ENCODE data around the gene SH3BGRL.

The SH3BGRL gene

DNA sequence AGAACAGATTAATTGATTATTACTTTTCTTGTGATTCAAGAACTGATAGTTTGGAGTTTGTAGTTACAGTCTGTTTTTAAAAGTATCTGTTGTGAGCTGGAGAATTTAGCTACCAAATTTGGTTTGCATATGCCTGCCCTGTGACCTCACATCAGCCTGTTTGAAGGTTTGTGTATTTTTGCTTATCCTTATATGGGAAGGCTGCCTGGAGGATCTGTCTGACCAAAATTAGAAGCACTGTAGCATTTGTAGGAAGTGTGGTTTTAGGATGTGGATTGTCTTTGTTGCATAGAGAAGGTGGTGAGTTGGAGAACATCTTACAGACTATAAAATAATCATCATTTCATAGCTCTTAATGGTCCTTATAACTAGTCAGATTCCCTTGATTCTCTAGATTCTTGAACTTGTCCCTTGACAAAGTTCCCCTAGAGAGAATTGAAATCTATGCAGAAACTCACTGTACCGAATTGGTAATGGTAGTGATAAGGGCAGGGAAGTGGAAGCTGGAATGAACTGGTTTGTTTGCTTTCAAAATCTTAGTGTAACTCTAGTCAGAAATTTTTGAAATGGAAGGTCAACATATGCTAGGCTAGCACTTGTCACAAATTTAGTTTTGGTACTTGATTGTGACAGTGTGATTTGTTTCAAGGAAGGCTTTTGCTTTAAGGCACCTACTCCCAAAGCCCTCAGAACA lies 57.3 kb downstream of the SH3BGRL start:
- Histone ChIP-seq H3K36me3 (ENCODE audit: insufficient read depth, low read length) (no peaks in the 10 kb centered on the region), H3K27ac (ENCODE audit: low read depth, low read length) (peak overlapping the region; percentile 77; the same call in 1 of the 2 replicates), H3K9ac (ENCODE audit: low read depth, low read length) (no peak overlapping the region; the same call in 1 of the 2 replicates), H3K9me3 (ENCODE audit: insufficient read depth, low read depth, low read length) (no peaks in the 10 kb centered on the region), H3K27me3 (ENCODE audit: insufficient read depth, low read length) (no peaks in the 10 kb centered on the region), H3K4me3 (ENCODE audit: low read length) (no peak overlapping the region), H3K4me1 (ENCODE audit: insufficient read depth, low read length) (peaks cover 49% of the 10 kb centered on the region)
- 45% methylated on average over 1 of the region's 1 CpG for WGBS

DNA sequence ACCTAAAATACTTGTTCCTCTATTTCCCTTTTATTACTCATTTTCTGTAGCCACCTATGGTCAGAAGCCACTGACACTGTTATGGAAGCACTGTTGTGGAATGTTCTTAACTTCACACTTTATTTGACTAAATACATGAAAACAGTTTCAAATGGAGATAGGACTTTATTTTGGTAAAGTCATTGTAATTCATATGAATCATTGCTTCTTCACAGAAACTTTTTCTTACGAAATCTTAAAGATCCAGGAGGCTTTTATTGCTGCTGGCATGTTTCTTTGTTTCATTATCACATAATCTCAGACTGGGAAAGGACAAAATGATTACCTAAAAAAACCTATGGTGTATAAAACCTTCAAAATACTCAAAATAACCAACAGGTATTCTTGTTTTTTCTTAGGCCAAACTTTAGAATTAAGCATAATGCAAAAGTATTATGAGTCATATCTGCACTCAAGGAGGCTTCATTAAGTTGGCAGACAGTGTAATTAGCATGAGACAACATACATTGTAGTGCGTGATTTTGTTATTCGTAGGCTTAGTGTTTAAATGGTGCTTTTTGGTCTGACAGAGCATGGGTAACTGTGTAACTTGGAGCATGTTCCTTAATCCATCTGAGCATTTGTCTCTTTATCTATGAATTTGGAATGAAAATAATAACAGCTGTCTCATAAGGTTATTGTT lies 58.0 kb downstream of the SH3BGRL start:
- Histone ChIP-seq H3K4me3 (ENCODE audit: low read length) (no peak overlapping the region), H3K9me3 (ENCODE audit: insufficient read depth, low read depth, low read length) (no peaks in the 10 kb centered on the region), H3K4me1 (ENCODE audit: insufficient read depth, low read length) (peaks cover 49% of the 10 kb centered on the region), H3K36me3 (ENCODE audit: insufficient read depth, low read length) (no peaks in the 10 kb centered on the region), H3K27ac (ENCODE audit: low read depth, low read length) (peak overlapping the region; percentile 77; the same call in 1 of the 2 replicates), H3K27me3 (ENCODE audit: insufficient read depth, low read length) (no peaks in the 10 kb centered on the region), H3K9ac (ENCODE audit: low read depth, low read length) (no peak overlapping the region; the same call in 1 of the 2 replicates)
- 70% methylated on average over 2 of the region's 3 CpGs for WGBS

DNA sequence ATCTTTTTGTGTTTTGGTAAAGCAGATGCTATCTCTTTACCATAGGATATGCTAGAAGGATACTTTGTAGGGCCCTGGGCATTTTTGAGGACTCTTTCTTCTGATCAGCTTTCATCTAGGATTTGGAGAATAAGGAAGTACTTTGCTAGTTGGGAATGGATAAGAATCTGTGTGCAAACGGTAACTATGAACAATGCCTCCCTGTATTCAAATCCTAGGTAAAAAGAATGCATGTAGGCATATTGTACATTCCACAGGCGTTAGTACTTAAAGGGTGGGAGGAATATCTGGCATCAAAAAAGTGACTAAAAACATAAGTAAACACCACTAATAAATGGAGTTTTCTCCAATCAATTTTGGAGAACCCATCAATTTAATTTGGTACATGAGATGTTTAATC lies 59.7 kb downstream of the SH3BGRL start:
- no peaks in the 10 kb centered on the region for H3K9me3 ChIP-seq (ENCODE audit: insufficient read depth, low read depth, low read length)
- WGBS, result 80% methylated on average over 1 of the region's 2 CpGs
- no peak overlapping the region for H3K27ac ChIP-seq (ENCODE audit: low read depth, low read length)
- H3K9ac ChIP-seq (ENCODE audit: low read depth, low read length), result no peak overlapping the region
- H3K36me3 ChIP-seq (ENCODE audit: insufficient read depth, low read length), result no peaks in the 10 kb centered on the region
- no peaks in the 10 kb centered on the region for H3K27me3 ChIP-seq (ENCODE audit: insufficient read depth, low read length)
- H3K4me1 ChIP-seq (ENCODE audit: insufficient read depth, low read length), result peaks cover 49% of the 10 kb centered on the region
- no peak overlapping the region for H3K4me3 ChIP-seq (ENCODE audit: low read length)

DNA sequence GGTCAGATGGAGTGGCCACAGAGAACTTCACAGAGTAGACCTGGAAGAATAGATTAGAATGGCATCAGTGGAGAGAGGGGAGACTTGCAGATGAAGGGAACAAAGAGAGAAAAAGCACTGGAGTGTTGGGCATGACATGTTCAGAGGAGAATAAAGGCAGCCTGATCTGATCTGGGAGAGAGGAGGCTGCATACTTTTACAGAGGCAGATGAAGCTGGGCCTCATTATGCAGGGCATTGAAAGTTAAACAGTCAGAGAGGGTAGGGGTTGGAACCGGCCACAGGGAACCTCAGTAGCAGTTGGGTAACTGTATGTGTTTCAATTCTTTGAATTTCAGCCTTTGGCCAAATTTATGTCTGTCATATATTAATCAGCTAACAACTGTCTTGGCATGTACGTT lies 61.2 kb downstream of the SH3BGRL start:
- Histone ChIP-seq H3K9me3 (ENCODE audit: insufficient read depth, low read depth, low read length) (no peaks in the 10 kb centered on the region), H3K27ac (ENCODE audit: low read depth, low read length) (peak overlapping the region; percentile 57; the same call in 1 of the 2 replicates), H3K4me1 (ENCODE audit: insufficient read depth, low read length) (peaks cover 49% of the 10 kb centered on the region), H3K36me3 (ENCODE audit: insufficient read depth, low read length) (no peaks in the 10 kb centered on the region), H3K27me3 (ENCODE audit: insufficient read depth, low read length) (no peaks in the 10 kb centered on the region), H3K4me3 (ENCODE audit: low read length) (no peak overlapping the region), H3K9ac (ENCODE audit: low read depth, low read length) (no peak overlapping the region)
- 47% methylated on average over 2 of the region's 2 CpGs for WGBS

DNA sequence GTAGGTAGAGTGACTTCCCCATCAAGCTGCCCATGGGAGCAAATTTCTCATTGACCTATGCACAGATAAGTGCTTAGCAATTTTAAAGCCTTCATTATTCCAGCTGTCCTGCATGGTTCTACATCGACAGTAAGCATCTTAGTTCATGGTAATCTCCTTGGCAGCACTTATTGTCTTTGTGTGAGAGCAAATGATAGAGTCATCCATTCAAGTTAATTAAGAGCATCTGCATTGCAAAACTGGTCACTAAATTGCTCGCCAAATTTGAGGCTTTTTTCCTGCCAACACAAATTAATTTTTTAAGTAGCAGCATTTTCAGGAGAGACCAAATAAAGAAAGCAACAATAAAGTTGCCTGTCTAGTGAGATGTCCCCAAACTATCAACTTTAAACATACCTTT lies 76.7 kb downstream of the SH3BGRL start:
- Histone ChIP-seq H3K4me3 (ENCODE audit: low read length) (no peak overlapping the region), H3K4me1 (ENCODE audit: insufficient read depth, low read length) (no peaks in the 10 kb centered on the region), H3K9ac (ENCODE audit: low read depth, low read length) (no peak overlapping the region), H3K9me3 (ENCODE audit: insufficient read depth, low read depth, low read length) (0 out of 2 replicates have a peak, but pooled peaks cover 3% of the 10 kb centered on the region), H3K27ac (ENCODE audit: low read depth, low read length) (no peak overlapping the region), H3K36me3 (ENCODE audit: insufficient read depth, low read length) (0 out of 2 replicates have a peak, but pooled peaks cover 5% of the 10 kb centered on the region), H3K27me3 (ENCODE audit: insufficient read depth, low read length) (no peaks in the 10 kb centered on the region)
- WGBS, result 87% methylated on average over 2 of the region's 2 CpGs

DNA sequence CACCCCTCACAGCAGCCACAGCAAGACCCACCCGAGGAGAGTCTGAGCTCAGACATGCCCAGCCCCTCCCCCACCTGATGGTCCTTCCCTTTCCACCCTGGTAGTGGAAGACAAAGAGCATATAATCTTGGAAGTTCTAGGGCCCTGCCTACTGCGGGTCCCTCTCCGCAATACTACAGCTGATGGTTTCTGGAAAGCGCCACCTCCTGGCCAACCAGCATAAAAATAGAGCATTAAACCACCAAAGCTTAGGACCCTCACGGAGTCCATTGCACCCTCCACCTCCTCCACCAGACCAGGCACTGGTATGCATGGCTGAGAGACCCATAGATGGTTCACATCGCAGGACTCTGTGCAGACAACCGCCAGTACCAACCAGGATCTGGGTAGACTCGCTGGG lies 78.2 kb downstream of the SH3BGRL start:
- H3K36me3 ChIP-seq (ENCODE audit: insufficient read depth, low read length), result 0 out of 2 replicates have a peak, but pooled peaks cover 5% of the 10 kb centered on the region
- H3K4me1 ChIP-seq (ENCODE audit: insufficient read depth, low read length), result no peaks in the 10 kb centered on the region
- no peak overlapping the region for H3K4me3 ChIP-seq (ENCODE audit: low read length)
- H3K27me3 ChIP-seq (ENCODE audit: insufficient read depth, low read length), result no peaks in the 10 kb centered on the region
- H3K9ac ChIP-seq (ENCODE audit: low read depth, low read length), result no peak overlapping the region
- H3K9me3 ChIP-seq (ENCODE audit: insufficient read depth, low read depth, low read length), result 0 out of 2 replicates have a peak, but pooled peaks cover 3% of the 10 kb centered on the region
- no peak overlapping the region for H3K27ac ChIP-seq (ENCODE audit: low read depth, low read length)
- 85% methylated on average over 8 of the region's 8 CpGs for WGBS

DNA sequence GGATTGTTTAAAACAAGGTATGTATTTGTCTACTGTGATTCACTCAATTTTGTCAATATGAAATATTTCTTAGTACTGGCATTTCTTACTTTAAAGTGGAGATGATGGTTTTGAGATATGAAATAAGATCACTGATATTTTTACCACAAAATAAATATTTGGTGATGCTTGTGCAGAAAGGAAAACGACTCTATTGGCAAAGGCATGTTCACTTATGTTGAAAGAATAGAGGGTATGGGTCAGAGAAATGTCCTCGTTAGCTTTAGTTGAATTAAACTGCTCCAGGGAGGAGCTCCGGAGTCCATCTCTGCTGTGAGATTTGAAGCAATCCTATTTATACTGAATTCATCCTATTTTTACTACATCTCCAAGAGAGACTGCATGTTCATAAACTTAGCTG lies 84.2 kb downstream of the SH3BGRL start:
- Histone ChIP-seq H3K4me3 (ENCODE audit: low read length) (no peak overlapping the region), H3K27ac (ENCODE audit: low read depth, low read length) (no peak overlapping the region), H3K36me3 (ENCODE audit: insufficient read depth, low read length) (peaks cover 3% of the 10 kb centered on the region; the same call in 1 of the 2 replicates), H3K9ac (ENCODE audit: low read depth, low read length) (no peak overlapping the region), H3K27me3 (ENCODE audit: insufficient read depth, low read length) (no peaks in the 10 kb centered on the region), H3K4me1 (ENCODE audit: insufficient read depth, low read length) (no peaks in the 10 kb centered on the region), H3K9me3 (ENCODE audit: insufficient read depth, low read depth, low read length) (peaks cover 12% of the 10 kb centered on the region; the same call in 1 of the 2 replicates)
- WGBS, result 97% methylated on average over 2 of the region's 3 CpGs

DNA sequence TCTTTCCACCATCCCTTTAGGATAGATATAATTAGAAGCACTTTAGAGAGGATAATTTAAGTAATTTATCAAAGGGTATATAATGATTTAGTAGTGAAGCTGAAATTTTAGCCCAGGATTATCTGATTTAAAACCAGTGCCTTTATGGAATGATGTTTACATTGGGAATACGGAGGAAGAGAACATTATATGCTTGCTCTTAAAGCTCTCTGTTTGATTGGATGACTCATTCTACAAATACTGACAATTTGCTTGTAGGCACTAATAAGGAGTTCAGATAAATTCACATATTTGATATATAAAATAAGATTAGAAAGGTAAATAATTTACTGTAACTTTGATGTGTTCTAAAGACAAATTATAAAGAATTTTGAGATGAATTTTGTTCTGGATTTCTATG lies 84.7 kb downstream of the SH3BGRL start:
- Histone ChIP-seq H3K9me3 (ENCODE audit: insufficient read depth, low read depth, low read length) (peaks cover 15% of the 10 kb centered on the region; the same call in 1 of the 2 replicates), H3K4me3 (ENCODE audit: low read length) (no peak overlapping the region), H3K9ac (ENCODE audit: low read depth, low read length) (no peak overlapping the region), H3K27me3 (ENCODE audit: insufficient read depth, low read length) (no peaks in the 10 kb centered on the region), H3K27ac (ENCODE audit: low read depth, low read length) (no peak overlapping the region), H3K36me3 (ENCODE audit: insufficient read depth, low read length) (peaks cover 6% of the 10 kb centered on the region; the same call in 1 of the 2 replicates), H3K4me1 (ENCODE audit: insufficient read depth, low read length) (no peaks in the 10 kb centered on the region)
- WGBS, result 100% methylated on average over 1 of the region's 1 CpG

DNA sequence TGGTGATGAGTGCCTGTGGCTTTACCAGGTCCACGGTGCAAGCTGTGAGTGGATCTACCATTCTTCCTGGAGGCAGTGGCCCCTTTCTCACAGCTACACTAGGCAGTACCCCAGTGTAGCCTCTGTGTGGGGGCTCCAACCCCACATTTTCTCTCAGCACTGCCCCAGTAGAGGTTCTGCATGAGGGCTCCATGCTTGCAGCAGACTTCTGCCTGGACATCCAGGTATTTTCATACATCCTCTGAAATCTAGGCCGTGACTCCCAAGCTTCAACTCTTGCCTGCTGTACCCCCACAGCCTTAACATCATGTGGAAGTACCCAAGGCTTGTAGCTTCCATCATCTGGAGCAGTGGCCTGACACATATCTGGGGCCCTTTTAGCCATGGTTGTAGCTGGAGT lies 90.1 kb downstream of the SH3BGRL start:
- Histone ChIP-seq H3K4me1 (ENCODE audit: insufficient read depth, low read length) (no peaks in the 10 kb centered on the region), H3K36me3 (ENCODE audit: insufficient read depth, low read length) (peaks cover 6% of the 10 kb centered on the region; the same call in 1 of the 2 replicates), H3K9me3 (ENCODE audit: insufficient read depth, low read depth, low read length) (peaks cover 27% of the 10 kb centered on the region; the same call in 1 of the 2 replicates), H3K27ac (ENCODE audit: low read depth, low read length) (no peak overlapping the region), H3K27me3 (ENCODE audit: insufficient read depth, low read length) (no peaks in the 10 kb centered on the region), H3K9ac (ENCODE audit: low read depth, low read length) (no peak overlapping the region), H3K4me3 (ENCODE audit: low read length) (no peak overlapping the region)
- 96% methylated on average over 2 of the region's 2 CpGs for WGBS

DNA sequence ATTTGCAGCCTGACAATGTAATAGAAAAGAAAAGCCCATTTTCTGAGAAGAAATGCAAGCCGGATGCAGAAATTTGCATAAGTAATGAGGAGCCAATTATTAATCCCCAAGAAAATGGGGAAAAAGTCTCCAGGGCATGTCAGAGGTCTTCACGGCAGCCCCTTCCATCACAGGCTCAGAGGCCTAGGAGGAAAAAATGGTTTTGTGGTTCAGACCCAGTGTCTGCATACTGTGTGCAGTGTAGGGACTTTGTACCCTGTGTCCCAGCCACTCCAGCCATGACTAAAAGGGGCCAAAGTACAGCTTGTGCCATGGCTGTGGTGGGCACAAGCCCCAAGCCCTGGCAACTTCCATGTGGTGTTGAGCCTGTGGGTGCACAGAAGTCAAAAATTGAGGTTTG lies 92.2 kb downstream of the SH3BGRL start:
- Histone ChIP-seq H3K4me1 (ENCODE audit: insufficient read depth, low read length) (no peaks in the 10 kb centered on the region), H3K27ac (ENCODE audit: low read depth, low read length) (no peak overlapping the region), H3K36me3 (ENCODE audit: insufficient read depth, low read length) (peaks cover 6% of the 10 kb centered on the region; the same call in 1 of the 2 replicates), H3K9ac (ENCODE audit: low read depth, low read length) (no peak overlapping the region), H3K27me3 (ENCODE audit: insufficient read depth, low read length) (no peaks in the 10 kb centered on the region), H3K4me3 (ENCODE audit: low read length) (no peak overlapping the region), H3K9me3 (ENCODE audit: insufficient read depth, low read depth, low read length) (peaks cover 27% of the 10 kb centered on the region; the same call in 1 of the 2 replicates)
- WGBS, result 86% methylated on average over 2 of the region's 2 CpGs

DNA sequence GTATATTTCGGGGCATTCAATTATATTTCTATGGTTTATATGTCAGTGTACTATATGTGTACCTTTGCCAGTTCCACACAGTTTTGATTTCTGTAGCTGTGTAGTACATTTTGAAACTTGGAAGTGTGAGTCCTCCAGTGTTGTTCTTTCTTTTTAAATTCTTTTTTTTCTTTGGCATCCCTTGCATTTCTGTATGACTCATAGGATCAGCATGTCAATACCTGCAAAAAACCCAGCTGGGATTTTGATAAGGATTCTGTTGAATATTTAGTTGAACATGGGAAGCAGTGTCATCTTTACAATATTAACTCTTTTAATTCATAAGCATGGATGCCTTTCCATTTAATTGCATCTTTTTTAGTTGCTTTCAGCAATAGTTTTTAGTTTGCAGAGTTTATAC lies 100.0 kb downstream of the SH3BGRL start:
- no CpG with 5 or more reads among the region's 1 CpG for whole genome bisulfite sequencing

More for the DNA sequence above, 100.0 kb downstream of the SH3BGRL start:
- no peak overlapping the region for H3K27ac ChIP-seq (ENCODE audit: low read depth, low read length)
- no peaks in the 10 kb centered on the region for H3K4me1 ChIP-seq (ENCODE audit: insufficient read depth, low read length)
- H3K27me3 ChIP-seq (ENCODE audit: insufficient read depth, low read length), result no peaks in the 10 kb centered on the region
- no peak overlapping the region for H3K4me3 ChIP-seq (ENCODE audit: low read length)
- no peaks in the 10 kb centered on the region for H3K9me3 ChIP-seq (ENCODE audit: insufficient read depth, low read depth, low read length)
- no peaks in the 10 kb centered on the region for H3K36me3 ChIP-seq (ENCODE audit: insufficient read depth, low read length)
- no peak overlapping the region for H3K9ac ChIP-seq (ENCODE audit: low read depth, low read length)
